Activated CD8-positive, alpha-beta T cell treated with anti-CD3 and anti-CD28 coated beads for 36 hours (primary cell): Measurements from ENCODE around the gene LGR4. TPM values are rescaled to one million over a fixed set of nuclear protein-coding genes. Genes with fewer than 3 reads are reported as not detected.
"Not testable (repeated sequence)": the region's sequence is repeated elsewhere in the genome, so short reads cannot be mapped to it uniquely, and the experiment has no call there.

Experiments used
- ATAC-seq: fragments of 200-7000 bp; cut with Tn5 transposase; one replicate; pipeline ENCODE4 v1.10.0; 2021; ENCODE audit warnings: mild to moderate bottlenecking, moderate library complexity
- CTCF ChIA-PET: fragments of 350-600 bp; sonication (Branson Sonifier 250); formaldehyde crosslinking; loops from one replicate; lab custom pipeline; 2021; ENCODE audit warnings: antibody characterized with exemption; lab: Charles Lee
- POLR2A ChIA-PET: fragments of 350-600 bp; sonication (Branson Sonifier 250); formaldehyde crosslinking; loops from one replicate; lab custom pipeline; 2021; ENCODE audit warnings: antibody characterized with exemption; lab: Charles Lee
- DNase-seq: peaks from one replicate; pipeline ENCODE4 v3.0.0-alpha.2; 2020
- H3K27ac Mint-ChIP-seq: one replicate; pipeline ENCODE4 v1.8.0; 2021; ENCODE audit warnings: mild to moderate bottlenecking, mixed read lengths
- H3K27me3 Mint-ChIP-seq: one replicate; pipeline ENCODE4 v1.8.0; 2021; ENCODE audit warnings: mixed read lengths
- H3K36me3 Mint-ChIP-seq: one replicate; pipeline ENCODE4 v1.8.0; 2021; ENCODE audit warnings: low read depth, mixed read lengths
- H3K4me1 Mint-ChIP-seq: one replicate; pipeline ENCODE4 v1.8.0; 2021; ENCODE audit warnings: low read depth, mixed read lengths
- H3K4me3 Mint-ChIP-seq: one replicate; pipeline ENCODE4 v1.8.0; 2021; ENCODE audit warnings: mild to moderate bottlenecking, moderate library complexity, mixed read lengths
- H3K9me3 Mint-ChIP-seq: one replicate; pipeline ENCODE4 v1.8.0; 2021; ENCODE audit warnings: mixed read lengths
- CTCF ChIP-seq: fragments of 200-600 bp; IDR thresholded peaks from one replicate; pipeline ENCODE4 v1.8.0; 2022; ENCODE audit warnings: antibody characterized with exemption, mild to moderate bottlenecking
- intact Hi-C: fragments of 100-400 bp; cut with micrococcal nuclease; formaldehyde crosslinking; loops from one replicate; pipeline ENCODE4 v1.10.0; 2022
- total RNA-seq, 2 experiments: library from RNA; stranded (reverse); gene quantifications; one replicate each; pipeline ENCODE4 v1.2.3, GENCODE V29; 2021

Gene LGR4
- total RNA-seq, 2 experiments from 2014 or later = 0.09 TPM; not detected in 1

GRCh38 chr11:27451244-27451965 is 21.2 kb downstream of the LGR4 start:
- Mint-ChIP-seq H3K9me3 (no peaks in the 10 kb centered on the region), H3K27ac (no peak overlapping the region), H3K36me3 (no peaks in the 10 kb centered on the region), H3K27me3 (peaks cover 5% of the 10 kb centered on the region), H3K4me3 (no peak overlapping the region), H3K4me1 (no peaks in the 10 kb centered on the region)
- TF ChIP-seq CTCF = no peak
- POLR2A ChIA-PET = no interaction called here
- DNase-seq (no peak), ATAC-seq (no peak)
- intact Hi-C loops = no loop called here
- CTCF ChIA-PET = no interaction called here

- H3K4me1 Mint-ChIP-seq, intact Hi-C loops, H3K4me3 Mint-ChIP-seq, ATAC-seq, CTCF ChIA-PET, H3K27me3 Mint-ChIP-seq, DNase-seq, H3K9me3 Mint-ChIP-seq, H3K36me3 Mint-ChIP-seq, H3K27ac Mint-ChIP-seq, POLR2A ChIA-PET: not testable (repeated sequence)
Observed at GRCh38 chr11:27448184-27448540, 24.4 kb downstream of the LGR4 start.

GRCh38 chr11:27447288-27448183 is 25.1 kb downstream of the LGR4 start:
- no peaks in the 10 kb centered on the region for H3K36me3 Mint-ChIP-seq
- no peaks in the 10 kb centered on the region for H3K9me3 Mint-ChIP-seq
- ChIA-PET POLR2A (no interaction called here), CTCF (no interaction called here)
- H3K27ac Mint-ChIP-seq = no peak overlapping the region
- no peaks in the 10 kb centered on the region for H3K27me3 Mint-ChIP-seq
- ATAC-seq (no peak), DNase-seq (no peak)
- H3K4me1 Mint-ChIP-seq = no peaks in the 10 kb centered on the region
- no peak overlapping the region for H3K4me3 Mint-ChIP-seq
- no peak for TF ChIP-seq CTCF
- intact Hi-C loops = no loop called here

GRCh38 chr11:27445625-27446024 is 27.0 kb downstream of the LGR4 start:
- no peak for DNase-seq
- no peak overlapping the region for H3K4me3 Mint-ChIP-seq
- POLR2A ChIA-PET = no interaction called here
- peaks cover 5% of the 10 kb centered on the region for H3K27me3 Mint-ChIP-seq
- intact Hi-C loops = no loop called here
- H3K27ac Mint-ChIP-seq = no peak overlapping the region
- H3K4me1 Mint-ChIP-seq = no peaks in the 10 kb centered on the region
- CTCF ChIA-PET = no interaction called here
- no peak for TF ChIP-seq CTCF
- no peaks in the 10 kb centered on the region for H3K9me3 Mint-ChIP-seq
- no peak for ATAC-seq
- H3K36me3 Mint-ChIP-seq = no peaks in the 10 kb centered on the region

GRCh38 chr11:27444801-27445215 is 27.8 kb downstream of the LGR4 start:
- ATAC-seq (no peak), DNase-seq (no peak)
- Mint-ChIP-seq H3K27me3 (peaks cover 5% of the 10 kb centered on the region), H3K4me1 (no peaks in the 10 kb centered on the region), H3K27ac (no peak overlapping the region), H3K4me3 (no peak overlapping the region), H3K9me3 (no peaks in the 10 kb centered on the region), H3K36me3 (no peaks in the 10 kb centered on the region)
- TF ChIP-seq CTCF = no peak
- CTCF ChIA-PET = interaction anchor here (1.3 kb wide), 1 partner anchor 41 kb away, joined by 8 read pairs; no protein-coding TSS in a partner anchor
- POLR2A ChIA-PET = no interaction called here
- intact Hi-C loops = no loop called here
